GM18511 (cell line): ENCODE data around the gene MACF1.
A peak's percentile ranks its signal among the peaks of the same experiment; 100 is the strongest.
"Not testable (repeated sequence)": the region's sequence is repeated elsewhere in the genome, so short reads cannot be mapped to it uniquely, and the experiment has no call there.

Source experiments
- ATAC-seq: cut with Tn5 transposase; IDR thresholded peaks from one replicate; pipeline ENCODE4 v1.9.1; 2021; ENCODE audit warnings: mild to moderate bottlenecking, moderate library complexity; ENCODE audit not compliant: unreplicated experiment

MACF1 gene

DNA sequence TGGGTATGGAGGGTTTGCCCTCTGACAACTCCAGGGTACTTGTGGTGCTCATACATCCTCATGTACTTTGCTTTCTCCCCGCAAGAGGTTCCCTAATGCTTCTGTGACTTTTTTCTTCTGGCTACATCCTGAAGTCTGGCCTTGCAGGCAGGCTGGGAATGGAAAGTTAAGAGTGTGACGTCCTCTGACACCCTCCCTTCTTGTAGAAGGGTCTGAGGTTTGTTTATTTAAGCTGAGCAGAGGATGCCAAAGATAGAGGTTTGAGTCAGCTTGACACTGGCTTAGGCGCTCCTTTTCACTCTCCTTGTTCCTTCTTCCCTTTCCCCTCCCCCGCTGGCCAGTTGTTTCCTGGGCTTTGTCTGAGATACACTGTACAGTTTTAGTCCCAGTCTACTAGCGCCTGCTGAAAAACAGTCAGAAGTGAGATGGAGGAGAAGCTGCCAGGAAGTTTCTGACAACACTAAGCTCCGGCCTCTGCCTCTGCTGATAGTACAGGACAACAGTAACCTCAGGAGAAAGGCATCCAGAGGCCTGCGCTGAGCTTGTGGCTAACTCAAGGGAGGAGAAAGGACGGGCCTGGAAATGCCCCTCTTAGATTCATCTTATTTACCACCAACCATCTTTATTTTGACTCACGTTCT is at the start of gene MACF1:
Gene MACF1, plus strand, starts transcription at position 255 of the 641 bp plus-strand sequence. Its CDS starts 328 bp downstream, at position 583.
- ATAC-seq = peak; percentile 24

DNA sequence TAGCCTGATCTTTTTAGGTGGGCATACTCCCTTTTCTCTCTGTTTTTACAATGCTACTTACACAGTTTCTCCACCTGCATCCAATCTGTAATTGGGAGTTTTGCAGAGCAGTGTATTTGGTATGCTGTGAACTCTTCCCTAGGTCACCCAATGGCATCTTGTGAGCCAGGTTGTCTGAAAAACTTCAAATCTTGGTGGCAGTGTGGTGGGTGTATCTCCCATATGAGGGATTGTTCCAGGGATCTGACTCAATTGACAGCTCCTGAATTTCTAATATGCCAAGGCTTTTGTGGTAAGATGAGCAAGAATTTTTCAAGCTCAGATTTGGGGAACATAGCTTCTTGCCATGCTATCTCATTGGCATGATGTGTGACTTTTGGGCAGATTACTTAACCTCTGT is 47.2 kb upstream of the MACF1 start:
- no peak for ATAC-seq

- ATAC-seq = no peak
Measured at GRCh38 chr1:39158327-39159086, 46.0 kb upstream of the MACF1 start.

- ATAC-seq = no peak
Measured at GRCh38 chr1:39159224-39160036, 45.1 kb upstream of the MACF1 start.

DNA sequence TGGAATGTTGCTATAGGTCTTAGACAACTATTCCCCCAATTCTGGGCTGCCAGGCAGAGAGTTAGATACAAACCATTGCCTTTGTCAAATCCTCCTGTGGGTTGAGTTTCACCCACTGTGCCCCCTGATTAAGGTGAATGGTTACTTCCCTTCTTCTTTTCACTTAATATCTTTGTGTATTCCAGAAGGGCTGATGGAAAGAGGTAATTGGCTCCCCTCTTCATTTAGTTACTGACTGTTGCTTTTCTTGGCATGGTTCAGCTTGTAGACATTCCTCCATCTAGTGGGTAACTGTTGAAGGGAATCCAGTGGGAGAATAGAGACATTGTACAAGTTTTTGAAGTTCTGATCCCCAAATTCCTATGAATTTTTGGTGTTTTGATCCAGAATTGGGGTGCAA is 43.8 kb upstream of the MACF1 start:
- ATAC-seq = no peak

DNA sequence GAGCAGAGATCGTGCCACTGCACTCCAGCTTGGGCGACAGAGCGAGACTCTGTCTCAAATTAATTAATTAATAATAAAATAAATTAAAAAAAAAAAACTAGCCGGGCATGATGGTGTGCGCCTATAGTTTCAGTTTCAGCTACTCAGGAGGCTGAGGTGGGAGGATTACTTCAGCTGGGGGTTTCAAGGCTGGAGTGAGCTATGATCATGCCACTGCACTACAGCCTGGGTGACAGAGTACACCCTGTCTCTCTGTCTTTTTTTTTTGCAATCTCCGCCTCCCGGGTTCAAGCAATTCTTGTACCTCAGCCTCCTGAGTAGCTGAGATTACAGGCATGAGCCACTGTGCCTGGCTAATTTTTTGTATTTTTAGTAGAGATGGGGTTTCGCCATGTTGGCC is 42.7 kb upstream of the MACF1 start:
- not testable (repeated sequence) for ATAC-seq

DNA sequence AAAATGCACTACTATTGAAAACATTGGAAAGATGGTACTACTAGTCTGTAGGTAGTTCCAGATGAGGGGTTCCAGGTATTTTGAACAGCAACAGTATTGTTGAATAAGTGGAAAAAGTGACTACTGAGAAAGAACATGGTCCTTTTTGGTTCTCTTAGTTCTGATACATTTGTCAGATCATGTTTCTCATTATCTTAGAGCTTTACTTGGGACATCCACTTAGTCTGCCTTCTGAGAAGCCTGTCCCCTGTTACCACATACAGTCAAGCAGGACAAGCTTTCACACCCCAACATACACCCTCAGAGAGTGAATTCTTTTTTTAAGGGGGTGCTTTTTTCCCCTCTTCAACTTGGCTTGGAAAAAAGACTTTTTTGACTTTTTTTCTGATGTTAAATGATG is 41.0 kb upstream of the MACF1 start:
- no peak for ATAC-seq

GRCh38 chr1:39164256-39164655 is 40.2 kb upstream of the MACF1 start:
- ATAC-seq = no peak

GRCh38 chr1:39165049-39165448 is 39.4 kb upstream of the MACF1 start:
- no peak for ATAC-seq

DNA sequence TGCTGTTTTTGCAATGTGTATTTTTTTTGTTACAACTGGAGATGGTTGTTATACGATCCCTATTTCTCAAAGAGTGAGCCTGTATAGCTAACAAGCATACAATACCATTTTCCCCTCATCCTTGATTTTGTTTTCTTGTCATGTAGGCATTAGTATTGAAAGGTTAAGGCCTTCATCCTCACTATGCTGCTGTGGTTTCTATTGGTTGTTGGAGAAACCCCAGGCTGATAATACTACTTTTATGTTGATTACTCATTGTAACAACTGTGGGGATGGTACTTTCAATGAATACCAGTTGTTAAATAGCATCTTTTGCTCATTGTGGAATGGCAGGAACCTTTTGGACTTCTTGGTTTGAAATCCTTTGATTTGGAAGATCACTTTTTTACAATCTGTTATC is 39.0 kb upstream of the MACF1 start:
- no peak for ATAC-seq

- ATAC-seq = no peak
Measured at GRCh38 chr1:39167632-39168209, 36.8 kb upstream of the MACF1 start.

- ATAC-seq = no peak
Measured at GRCh38 chr1:39168301-39169080, 36.0 kb upstream of the MACF1 start.

DNA sequence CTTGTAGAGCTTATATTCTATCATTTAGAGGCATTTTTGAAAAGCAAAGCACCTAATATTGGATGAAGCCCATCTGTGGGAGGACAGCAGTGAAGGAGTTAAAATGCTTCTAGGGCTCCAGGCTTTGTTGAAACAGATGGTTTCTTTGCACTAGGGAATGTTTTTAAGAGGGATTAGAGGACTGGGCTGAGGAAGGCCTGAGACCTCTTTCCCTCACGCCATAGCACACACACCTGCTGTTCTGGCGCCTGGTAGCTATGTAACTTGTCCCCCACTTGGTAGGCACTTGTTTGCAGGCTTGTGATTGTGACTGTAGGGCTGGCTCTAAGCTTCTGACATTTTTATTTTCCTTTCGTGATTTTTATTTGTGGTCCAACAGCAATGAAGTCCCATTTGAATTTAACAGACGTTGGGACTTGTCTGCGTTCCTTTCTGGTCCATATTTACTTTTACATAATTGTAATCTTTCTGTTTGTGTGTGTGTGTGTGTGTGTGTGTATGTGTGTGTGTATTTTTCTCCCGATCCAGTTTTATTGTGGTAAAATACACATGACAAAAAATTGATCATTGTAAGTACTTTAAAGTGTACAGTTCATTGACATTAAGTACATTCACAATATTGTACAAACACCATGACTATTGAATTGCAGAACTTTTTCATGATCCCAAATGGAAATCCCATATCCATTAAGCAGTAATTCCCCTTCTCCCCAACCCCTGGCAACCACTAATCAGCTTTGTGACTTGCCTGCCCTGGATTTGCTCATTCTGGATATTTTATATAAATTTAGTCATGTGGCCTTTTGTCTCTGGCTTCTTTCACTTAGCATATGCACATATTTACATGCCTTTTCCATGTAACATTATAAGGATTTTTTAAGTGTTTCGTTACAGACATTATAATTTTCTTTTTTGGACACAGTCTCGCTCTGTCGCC is 33.5 kb upstream of the MACF1 start:
- no peak for ATAC-seq

DNA sequence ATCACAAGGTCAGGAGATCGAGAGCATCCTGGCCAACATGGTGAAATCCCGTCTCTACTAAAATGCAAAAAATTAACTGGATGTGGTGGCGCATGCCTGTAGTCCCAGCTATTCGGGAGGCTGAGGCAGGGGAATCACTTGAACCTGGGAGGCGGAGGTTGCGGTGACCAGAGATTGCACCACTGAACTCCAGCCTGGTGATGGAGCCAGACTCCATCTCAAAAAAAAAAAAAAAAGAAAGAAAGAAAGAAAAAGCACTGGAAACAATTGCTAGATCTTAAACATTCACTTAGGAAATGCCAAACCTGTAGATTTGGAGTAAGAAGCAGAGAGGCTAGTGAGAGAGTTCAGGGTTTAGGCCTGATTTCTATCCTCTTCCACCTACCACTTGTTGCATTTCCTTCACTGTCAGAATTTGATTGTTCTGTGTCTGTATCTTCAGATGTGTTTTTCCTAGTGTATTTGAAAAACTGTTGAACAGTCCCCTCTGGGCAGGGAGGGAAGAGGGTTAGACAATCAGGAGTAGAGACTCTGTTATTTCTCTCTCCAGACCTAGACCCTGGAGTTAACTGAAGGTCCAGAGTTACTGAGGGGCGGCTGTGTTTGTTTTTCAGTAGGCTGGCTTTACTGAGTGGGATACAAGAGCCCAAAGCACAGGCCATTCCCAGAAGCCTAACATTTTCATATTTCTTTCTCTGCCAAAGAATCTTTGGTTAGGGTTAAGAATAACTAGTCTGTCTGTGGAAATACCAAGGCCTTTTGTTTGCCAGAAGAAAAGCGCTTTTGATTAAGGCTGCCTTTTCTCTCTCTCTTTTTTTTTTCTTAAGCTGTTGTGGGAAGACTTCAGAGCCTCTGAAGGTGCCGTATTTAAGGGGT is 31.1 kb upstream of the MACF1 start:
- ATAC-seq = no peak

DNA sequence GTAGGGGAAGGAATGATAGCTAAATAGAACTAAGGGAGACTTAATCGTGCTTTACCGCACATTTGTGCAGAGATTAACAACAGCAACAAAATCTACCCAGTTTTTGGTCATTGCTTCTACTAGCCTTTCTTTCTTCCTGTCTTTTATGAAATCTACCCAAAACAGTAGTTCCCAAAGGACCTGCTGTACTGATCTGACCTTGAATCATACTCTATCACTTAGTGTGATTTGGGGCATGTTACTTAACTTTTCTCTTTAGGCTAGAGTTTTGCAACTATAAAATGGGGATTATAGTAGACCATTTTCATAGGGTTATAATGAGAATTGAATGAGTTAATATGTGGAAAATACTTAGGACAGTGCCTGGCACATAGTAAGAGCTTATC is 30.5 kb upstream of the MACF1 start:
- no peak for ATAC-seq

GRCh38 chr1:39174390-39175081 is 30.0 kb upstream of the MACF1 start:
- no peak for ATAC-seq

DNA sequence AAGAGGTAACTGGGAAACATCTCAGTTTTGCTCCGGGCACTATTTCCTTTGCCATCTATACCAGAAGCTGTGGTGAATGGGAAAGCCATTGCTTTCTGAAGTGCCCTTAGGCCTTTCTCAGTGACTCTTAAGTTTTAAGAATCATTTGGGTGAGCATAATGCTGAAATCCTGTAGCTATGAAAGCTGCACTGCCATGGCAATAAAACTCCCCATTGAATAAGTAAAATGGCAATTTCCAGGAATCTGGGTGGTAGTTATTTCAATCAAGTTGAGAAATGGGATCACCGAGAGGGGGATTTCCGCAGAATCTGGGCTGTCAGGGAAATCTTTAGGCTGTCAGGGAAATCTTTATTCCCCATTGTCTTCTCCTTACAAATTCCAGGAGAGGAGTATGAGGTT is 26.8 kb upstream of the MACF1 start:
- no peak for ATAC-seq
